Esophagus squamous epithelium (tissue), 4 donors: ENCODE data around the gene TMEM108.
A peak's percentile ranks its signal among the peaks of the same experiment; 100 is the strongest.

Source experiments
- POLR2A ChIP-seq, 4 donors: fragments of 450-650 bp; IDR thresholded peaks; one replicate each; pipeline ENCODE4 v1.6.1; 2017; ENCODE audit warnings: antibody characterized with exemption in 4 of 4, mild to moderate bottlenecking in 4 of 4, moderate library complexity in 3 of 4
- TF ChIP-seq, protein P1 (sequence below), 6 experiments: fragments of 450-650 bp in 4 of 6; fragments of 200-600 bp in 2 of 6; sonication (generic) in 2 of 6; IDR thresholded peaks; one replicate each; pipeline ENCODE4 v1.5.1; 2016 to 2019; ENCODE audit warnings: antibody characterized with exemption in 6 of 6, mild to moderate bottlenecking in 4 of 6, moderate library complexity in 4 of 6

- TF ChIP-seq, protein P1, sequence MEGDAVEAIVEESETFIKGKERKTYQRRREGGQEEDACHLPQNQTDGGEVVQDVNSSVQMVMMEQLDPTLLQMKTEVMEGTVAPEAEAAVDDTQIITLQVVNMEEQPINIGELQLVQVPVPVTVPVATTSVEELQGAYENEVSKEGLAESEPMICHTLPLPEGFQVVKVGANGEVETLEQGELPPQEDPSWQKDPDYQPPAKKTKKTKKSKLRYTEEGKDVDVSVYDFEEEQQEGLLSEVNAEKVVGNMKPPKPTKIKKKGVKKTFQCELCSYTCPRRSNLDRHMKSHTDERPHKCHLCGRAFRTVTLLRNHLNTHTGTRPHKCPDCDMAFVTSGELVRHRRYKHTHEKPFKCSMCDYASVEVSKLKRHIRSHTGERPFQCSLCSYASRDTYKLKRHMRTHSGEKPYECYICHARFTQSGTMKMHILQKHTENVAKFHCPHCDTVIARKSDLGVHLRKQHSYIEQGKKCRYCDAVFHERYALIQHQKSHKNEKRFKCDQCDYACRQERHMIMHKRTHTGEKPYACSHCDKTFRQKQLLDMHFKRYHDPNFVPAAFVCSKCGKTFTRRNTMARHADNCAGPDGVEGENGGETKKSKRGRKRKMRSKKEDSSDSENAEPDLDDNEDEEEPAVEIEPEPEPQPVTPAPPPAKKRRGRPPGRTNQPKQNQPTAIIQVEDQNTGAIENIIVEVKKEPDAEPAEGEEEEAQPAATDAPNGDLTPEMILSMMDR (IDR thresholded peaks at IDR 0.05) = peak; percentile 58 to 76 (median 70)
- TF ChIP-seq POLR2A (IDR thresholded peaks at IDR 0.05) = no peak
Measured at GRCh38 chr3:133040696-133041523, 2.7 kb downstream of the TMEM108 start.
